ENCODE measurements around the gene KRTAP10-10.

KRTAP10-10 gene

GRCh38 chr21:44681152-44681551 is 44.0 kb downstream of the KRTAP10-10 start:
- H3K27me3 ChIP-seq (ENCODE audit: insufficient read depth, low read length, poor library complexity): no peaks in the 10 kb centered on the region
- no peak for ATAC-seq (ENCODE audit: insufficient read depth, low read depth)
- TF ChIP-seq EZH2 (IDR thresholded peaks at IDR 0.05; ENCODE audit: borderline replicate concordance, low read depth, low read length, severe bottlenecking) (no peak), CTCF (IDR thresholded peaks at IDR 0.05; ENCODE audit: borderline replicate concordance, extremely low read depth, low read length, poor library complexity, severe bottlenecking) (no peak)

GRCh38 chr21:44681861-44682579 is 44.9 kb downstream of the KRTAP10-10 start, which contains the start of gene KRTAP12-1:
Gene KRTAP12-1 (minus strand): TSS chr21:44682163. CDS start chr21:44682123, 40 bp downstream.
- no peaks in the 10 kb centered on the region for H3K27me3 ChIP-seq (ENCODE audit: insufficient read depth, low read length, poor library complexity)
- no peak within 1 kb of the TSS for H3K4me2 ChIP-seq (ENCODE audit: insufficient read depth, low read length)
- no peak for TF ChIP-seq CTCF (IDR thresholded peaks at IDR 0.05; ENCODE audit: borderline replicate concordance, extremely low read depth, low read length, poor library complexity, severe bottlenecking)
- no peak for TF ChIP-seq EZH2 (IDR thresholded peaks at IDR 0.05; ENCODE audit: borderline replicate concordance, low read depth, low read length, severe bottlenecking)
- H3K4me3 ChIP-seq (ENCODE audit: low read depth in 1 of 2, low read length in 2 of 2): no peak within 1 kb of the TSS
- no peaks in the 10 kb centered on the region for H3K36me3 ChIP-seq (ENCODE audit: insufficient read depth, low read length)
- H3K9ac ChIP-seq (ENCODE audit: low read depth, low read length): no peak within 1 kb of the TSS
- ATAC-seq (ENCODE audit: insufficient read depth, low read depth) (no peak), DNase-seq (no peak)
- H4K20me1 ChIP-seq (ENCODE audit: insufficient read depth, low read length): no peaks in the 10 kb centered on the region
- no peaks in the 10 kb centered on the region for H3K9me3 ChIP-seq (ENCODE audit: insufficient read depth, low read length, severe bottlenecking)
- no peaks in the 10 kb centered on the region for H3K4me1 ChIP-seq (ENCODE audit: insufficient read depth, low read length)
- no peaks in the 10 kb centered on the region for H3K79me2 ChIP-seq (ENCODE audit: insufficient read depth, low read length)
- H3K27ac ChIP-seq (ENCODE audit: low read length): no peak within 1 kb of the TSS
- H2AFZ ChIP-seq (ENCODE audit: low read depth, low read length): no peak within 1 kb of the TSS

More at GRCh38 chr21:44681152-44681551, 44.0 kb downstream of the KRTAP10-10 start:
- H3K4me1 ChIP-seq (ENCODE audit: insufficient read depth, low read length): no peaks in the 10 kb centered on the region
- no peaks in the 10 kb centered on the region for H3K9me3 ChIP-seq (ENCODE audit: insufficient read depth, low read length, severe bottlenecking)
- no peak for DNase-seq
- no peak overlapping the region for H3K27ac ChIP-seq (ENCODE audit: low read length)
- H2AFZ ChIP-seq (ENCODE audit: low read depth, low read length): no peak overlapping the region
- H3K4me3 ChIP-seq (ENCODE audit: low read depth in 1 of 2, low read length in 2 of 2): no peak overlapping the region
- no peak overlapping the region for H3K9ac ChIP-seq (ENCODE audit: low read depth, low read length)
- no peaks in the 10 kb centered on the region for H3K79me2 ChIP-seq (ENCODE audit: insufficient read depth, low read length)
- H4K20me1 ChIP-seq (ENCODE audit: insufficient read depth, low read length): no peaks in the 10 kb centered on the region
- H3K36me3 ChIP-seq (ENCODE audit: insufficient read depth, low read length): no peaks in the 10 kb centered on the region
- no peak overlapping the region for H3K4me2 ChIP-seq (ENCODE audit: insufficient read depth, low read length)

- H3K9me3 ChIP-seq (ENCODE audit: insufficient read depth, low read length, severe bottlenecking): no peaks in the 10 kb centered on the region
- no peak overlapping the region for H3K4me2 ChIP-seq (ENCODE audit: insufficient read depth, low read length)
- no peaks in the 10 kb centered on the region for H3K4me1 ChIP-seq (ENCODE audit: insufficient read depth, low read length)
- H3K79me2 ChIP-seq (ENCODE audit: insufficient read depth, low read length): no peaks in the 10 kb centered on the region
- no peak overlapping the region for H3K9ac ChIP-seq (ENCODE audit: low read depth, low read length)
- DNase-seq: no peak
- H3K4me3 ChIP-seq (ENCODE audit: low read depth in 1 of 2, low read length in 2 of 2): no peak overlapping the region
- no peaks in the 10 kb centered on the region for H3K36me3 ChIP-seq (ENCODE audit: insufficient read depth, low read length)
- no peak for ATAC-seq (ENCODE audit: insufficient read depth, low read depth)
- H2AFZ ChIP-seq (ENCODE audit: low read depth, low read length): no peak overlapping the region
- TF ChIP-seq EZH2 (IDR thresholded peaks at IDR 0.05; ENCODE audit: borderline replicate concordance, low read depth, low read length, severe bottlenecking) (no peak), CTCF (IDR thresholded peaks at IDR 0.05; ENCODE audit: borderline replicate concordance, extremely low read depth, low read length, poor library complexity, severe bottlenecking) (no peak)
- H3K27me3 ChIP-seq (ENCODE audit: insufficient read depth, low read length, poor library complexity): no peaks in the 10 kb centered on the region
- H4K20me1 ChIP-seq (ENCODE audit: insufficient read depth, low read length): no peaks in the 10 kb centered on the region
- no peak overlapping the region for H3K27ac ChIP-seq (ENCODE audit: low read length)
Observed at GRCh38 chr21:44682580-44683151, 45.5 kb downstream of the KRTAP10-10 start.

Measured in DND-41 (cell line).